HFFc6 (cell line): ENCODE results near the gene PBX3. TPM values are rescaled to one million over a fixed set of nuclear protein-coding genes. Genes with fewer than 3 reads are reported as not detected.

Experiments used
- DNase-seq: peaks from one replicate; pipeline ENCODE4 v3.0.0-alpha.2; 2018
- H3K27ac Mint-ChIP-seq: 2 replicates; pipeline ENCODE4 v1.8.0; 2020; ENCODE audit warnings: mild to moderate bottlenecking, mixed read lengths
- H3K27me3 Mint-ChIP-seq: 2 replicates; pipeline ENCODE4 v1.8.0; 2021; ENCODE audit warnings: mild to moderate bottlenecking, moderate library complexity, mixed read lengths; ENCODE audit not compliant: insufficient read depth
- H3K36me3 Mint-ChIP-seq: 2 replicates; pipeline ENCODE4 v1.8.0; 2021; ENCODE audit warnings: low read depth, mixed read lengths
- H3K4me1 Mint-ChIP-seq: 2 replicates; pipeline ENCODE4 v1.8.0; 2020; ENCODE audit warnings: low read depth, mixed read lengths
- H3K4me3 Mint-ChIP-seq: 2 replicates; pipeline ENCODE4 v1.8.0; 2020; ENCODE audit warnings: mild to moderate bottlenecking, moderate library complexity, mixed read lengths
- H3K9me3 Mint-ChIP-seq: 2 replicates; pipeline ENCODE4 v1.8.0; 2020; ENCODE audit warnings: mild to moderate bottlenecking, mixed read lengths
- CTCF ChIP-seq: fragments of 200-600 bp; sonication (generic); IDR thresholded peaks from 2 replicates; pipeline ENCODE4 v1.5.0; 2021; ENCODE audit warnings: antibody characterized with exemption, mild to moderate bottlenecking
- total RNA-seq, 6 experiments: library from RNA; stranded (reverse); fragmentation: NEBNext Ultra II Directional; extraction: Animal tissue kit (Norgen Biotek cat#: 25700); gene quantifications; 2 replicates in 1 of 6; 3 replicates in 5 of 6; pipeline ENCODE4 v1.2.3, GENCODE V29; 2021

The PBX3 gene
- total RNA-seq, 6 experiments from 2014 or later: 32.2 to 44.3 (median 40.3) TPM

DNA sequence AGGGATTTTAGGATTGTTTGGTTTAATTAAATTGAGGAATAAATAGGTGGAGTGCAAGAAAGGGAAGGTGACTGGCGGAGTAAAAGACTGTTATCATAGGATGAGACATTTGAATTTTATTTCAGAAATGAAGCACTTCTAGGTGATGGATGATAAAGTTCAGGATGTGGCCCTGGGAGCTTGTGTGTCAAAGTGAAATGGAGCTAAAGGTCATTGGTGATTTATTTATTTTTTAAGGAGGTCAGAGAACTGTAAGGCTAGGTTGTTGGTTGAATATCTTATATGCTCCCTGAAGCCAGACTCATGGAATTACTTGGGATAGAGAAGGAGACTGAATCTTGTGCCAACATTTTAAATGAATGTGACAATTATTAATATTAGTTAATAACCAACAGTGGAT lies 40.5 kb downstream of the PBX3 start:
- H3K36me3 Mint-ChIP-seq: peaks cover 42% of the 10 kb centered on the region
- DNase-seq: no peak
- no peak overlapping the region for H3K27ac Mint-ChIP-seq
- H3K4me3 Mint-ChIP-seq: no peak overlapping the region
- H3K4me1 Mint-ChIP-seq: peaks cover 47% of the 10 kb centered on the region
- peaks cover 3% of the 10 kb centered on the region; the same call in 1 of the 2 replicates for H3K27me3 Mint-ChIP-seq
- no peak for TF ChIP-seq CTCF
- peaks cover 8% of the 10 kb centered on the region; the same call in 1 of the 2 replicates for H3K9me3 Mint-ChIP-seq

DNA sequence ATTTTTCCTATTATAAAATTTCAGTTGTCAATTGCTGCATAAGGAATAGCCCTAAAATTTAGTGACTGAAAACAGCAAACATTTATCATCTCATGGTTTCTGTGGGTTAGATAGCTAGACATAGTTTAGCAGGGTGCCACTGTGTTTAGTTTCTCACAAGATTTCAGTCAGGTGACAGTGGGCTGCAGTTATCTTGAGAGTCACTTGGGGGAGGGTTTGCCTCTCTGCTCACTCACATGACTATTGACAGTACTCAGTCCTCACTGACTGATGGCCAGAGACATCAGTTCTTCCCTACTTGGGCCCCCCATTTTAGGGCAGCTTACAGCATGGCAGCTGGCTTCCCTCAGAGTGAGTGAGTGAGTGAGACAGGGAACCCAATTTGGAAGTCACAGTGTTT lies 42.0 kb downstream of the PBX3 start:
- Mint-ChIP-seq H3K36me3 (peaks cover 36% of the 10 kb centered on the region), H3K9me3 (no peaks in the 10 kb centered on the region), H3K4me3 (no peak overlapping the region), H3K27ac (no peak overlapping the region), H3K4me1 (peaks cover 33% of the 10 kb centered on the region), H3K27me3 (peaks cover 3% of the 10 kb centered on the region; the same call in 1 of the 2 replicates)
- DNase-seq: no peak
- no peak for TF ChIP-seq CTCF

DNA sequence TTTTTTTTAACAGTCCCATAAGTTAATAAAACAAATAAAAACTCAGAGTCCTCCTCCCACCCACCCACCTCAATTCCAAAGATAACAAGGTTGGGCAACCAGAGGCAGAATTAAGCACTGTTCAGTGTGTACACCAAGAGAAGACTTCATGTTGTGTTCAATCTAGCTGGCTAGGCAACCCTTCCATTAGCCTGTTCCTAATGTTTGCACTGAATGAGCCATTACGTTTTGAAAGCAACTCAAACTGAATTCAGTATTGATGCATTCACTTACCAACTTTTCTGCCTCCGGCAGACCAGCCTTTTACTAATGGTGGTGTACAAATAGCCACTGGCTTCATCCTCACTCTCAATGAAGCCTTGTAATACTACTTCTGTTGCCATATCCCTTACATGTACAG lies 47.5 kb downstream of the PBX3 start:
- H3K4me3 Mint-ChIP-seq: no peak overlapping the region
- peaks cover 9% of the 10 kb centered on the region; the same call in 1 of the 2 replicates for H3K36me3 Mint-ChIP-seq
- DNase-seq: no peak
- H3K9me3 Mint-ChIP-seq: no peaks in the 10 kb centered on the region
- no peak for TF ChIP-seq CTCF
- H3K4me1 Mint-ChIP-seq: peaks cover 15% of the 10 kb centered on the region
- no peak overlapping the region for H3K27ac Mint-ChIP-seq
- no peaks in the 10 kb centered on the region for H3K27me3 Mint-ChIP-seq

DNA sequence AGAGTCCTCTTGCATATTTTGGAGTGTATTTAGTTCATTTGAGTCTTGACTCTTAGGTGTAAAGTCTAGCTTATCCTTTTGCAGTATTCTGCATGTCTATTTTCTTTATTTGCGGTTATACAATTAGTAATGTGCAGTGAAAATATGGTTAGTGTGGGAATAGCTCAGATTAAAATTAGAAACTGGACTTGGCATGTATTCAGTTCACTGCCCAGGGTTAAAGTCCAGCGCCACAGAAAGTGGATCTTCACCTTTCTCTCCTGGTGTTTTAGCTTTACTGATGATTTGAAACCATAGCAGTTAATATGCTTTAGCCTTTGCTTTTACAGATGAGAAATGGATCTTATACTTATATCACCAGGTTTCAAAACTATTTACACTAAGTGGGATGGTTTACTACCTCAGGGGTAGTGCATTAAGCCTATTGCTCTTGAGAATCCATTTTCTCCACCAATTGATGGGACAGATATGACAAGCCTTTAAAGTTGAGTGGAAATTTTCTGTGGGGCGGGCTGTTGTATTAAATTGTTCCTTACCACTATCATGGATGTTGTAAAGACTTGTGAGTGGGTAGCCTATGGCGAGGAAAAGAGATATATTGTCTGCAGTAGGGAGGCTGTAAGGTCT lies 48.9 kb downstream of the PBX3 start:
- Mint-ChIP-seq H3K4me3 (no peak overlapping the region), H3K36me3 (peaks cover 9% of the 10 kb centered on the region; the same call in 1 of the 2 replicates), H3K4me1 (peaks cover 15% of the 10 kb centered on the region), H3K27me3 (no peaks in the 10 kb centered on the region), H3K9me3 (no peaks in the 10 kb centered on the region), H3K27ac (no peak overlapping the region)
- no peak for TF ChIP-seq CTCF
- DNase-seq: no peak

GRCh38 chr9:125797930-125798329 lies 50.8 kb downstream of the PBX3 start:
- H3K4me3 Mint-ChIP-seq: peak overlapping the region; percentile 66
- 0 out of 2 replicates have a peak, but pooled peaks cover 4% of the 10 kb centered on the region for H3K36me3 Mint-ChIP-seq
- H3K27me3 Mint-ChIP-seq: no peaks in the 10 kb centered on the region
- no peak for TF ChIP-seq CTCF
- no peak for DNase-seq
- no peaks in the 10 kb centered on the region for H3K9me3 Mint-ChIP-seq
- H3K4me1 Mint-ChIP-seq: peaks cover 15% of the 10 kb centered on the region
- peak overlapping the region; percentile 58 for H3K27ac Mint-ChIP-seq
